22Rv1 (cell line): ENCODE data around the gene ADAP1.

Experiments
- H3K27ac ChIP-seq: fragments of 450-650 bp; 2 replicates; pipeline ENCODE4 v1.5.1; 2017
- ZFX ChIP-seq: fragments of 450-650 bp; IDR thresholded peaks from 2 replicates; pipeline ENCODE4 v1.6.1; 2017; ENCODE audit warnings: antibody characterized with exemption, borderline replicate concordance
- TF ChIP-seq, protein P1 (sequence below): fragments of 450-650 bp; IDR thresholded peaks from 2 replicates; pipeline ENCODE4 v1.5.1; 2017; ENCODE audit warnings: mild to moderate bottlenecking

ADAP1 gene

DNA sequence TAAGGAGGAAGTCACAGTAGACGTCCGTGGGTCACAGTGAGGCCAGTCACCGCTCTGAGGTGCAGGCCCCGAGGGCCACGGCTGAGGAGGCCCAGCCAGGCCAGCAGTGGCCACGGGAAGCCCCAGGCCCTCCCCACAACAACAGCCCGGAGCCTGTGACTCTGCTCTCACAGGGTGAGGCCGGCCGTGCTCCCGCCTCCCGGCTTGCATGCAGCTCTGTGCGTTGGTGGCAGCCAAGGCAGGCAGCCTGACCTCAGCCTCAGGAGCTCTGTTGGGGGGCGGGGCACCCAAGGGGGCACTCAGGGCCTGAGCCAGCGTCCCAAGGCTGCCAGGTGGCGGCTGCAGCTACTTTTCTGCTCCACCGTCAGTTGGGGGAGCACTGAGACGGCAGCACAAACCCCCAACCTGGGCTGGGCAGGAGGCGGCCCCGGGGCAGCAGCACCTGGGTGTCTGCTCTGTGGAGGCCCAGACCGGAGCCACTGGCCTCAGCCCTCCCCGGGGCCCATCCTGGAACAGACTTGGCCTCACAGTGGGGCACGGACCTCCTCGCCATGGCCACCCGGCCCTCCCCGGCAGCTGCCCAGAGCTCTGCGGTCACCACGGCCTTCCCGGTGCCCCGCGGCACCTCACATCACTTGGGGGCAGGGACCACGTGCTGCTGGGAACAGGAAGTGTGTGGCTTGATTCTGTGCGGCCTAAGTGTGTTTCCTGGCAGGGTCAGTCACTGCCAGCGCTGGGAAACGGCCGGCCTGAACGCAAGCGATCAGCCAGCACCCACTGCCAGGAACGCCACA lies 41.8 kb upstream of the ADAP1 start:
- H3K27ac ChIP-seq = no peak overlapping the region
- TF ChIP-seq, protein P1, sequence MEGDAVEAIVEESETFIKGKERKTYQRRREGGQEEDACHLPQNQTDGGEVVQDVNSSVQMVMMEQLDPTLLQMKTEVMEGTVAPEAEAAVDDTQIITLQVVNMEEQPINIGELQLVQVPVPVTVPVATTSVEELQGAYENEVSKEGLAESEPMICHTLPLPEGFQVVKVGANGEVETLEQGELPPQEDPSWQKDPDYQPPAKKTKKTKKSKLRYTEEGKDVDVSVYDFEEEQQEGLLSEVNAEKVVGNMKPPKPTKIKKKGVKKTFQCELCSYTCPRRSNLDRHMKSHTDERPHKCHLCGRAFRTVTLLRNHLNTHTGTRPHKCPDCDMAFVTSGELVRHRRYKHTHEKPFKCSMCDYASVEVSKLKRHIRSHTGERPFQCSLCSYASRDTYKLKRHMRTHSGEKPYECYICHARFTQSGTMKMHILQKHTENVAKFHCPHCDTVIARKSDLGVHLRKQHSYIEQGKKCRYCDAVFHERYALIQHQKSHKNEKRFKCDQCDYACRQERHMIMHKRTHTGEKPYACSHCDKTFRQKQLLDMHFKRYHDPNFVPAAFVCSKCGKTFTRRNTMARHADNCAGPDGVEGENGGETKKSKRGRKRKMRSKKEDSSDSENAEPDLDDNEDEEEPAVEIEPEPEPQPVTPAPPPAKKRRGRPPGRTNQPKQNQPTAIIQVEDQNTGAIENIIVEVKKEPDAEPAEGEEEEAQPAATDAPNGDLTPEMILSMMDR = no peak
- no peak for TF ChIP-seq ZFX

GRCh38 chr7:995571-995970 lies 41.1 kb upstream of the ADAP1 start:
- no peak for TF ChIP-seq ZFX
- TF ChIP-seq, protein P1 = no peak
- no peak overlapping the region for H3K27ac ChIP-seq

DNA sequence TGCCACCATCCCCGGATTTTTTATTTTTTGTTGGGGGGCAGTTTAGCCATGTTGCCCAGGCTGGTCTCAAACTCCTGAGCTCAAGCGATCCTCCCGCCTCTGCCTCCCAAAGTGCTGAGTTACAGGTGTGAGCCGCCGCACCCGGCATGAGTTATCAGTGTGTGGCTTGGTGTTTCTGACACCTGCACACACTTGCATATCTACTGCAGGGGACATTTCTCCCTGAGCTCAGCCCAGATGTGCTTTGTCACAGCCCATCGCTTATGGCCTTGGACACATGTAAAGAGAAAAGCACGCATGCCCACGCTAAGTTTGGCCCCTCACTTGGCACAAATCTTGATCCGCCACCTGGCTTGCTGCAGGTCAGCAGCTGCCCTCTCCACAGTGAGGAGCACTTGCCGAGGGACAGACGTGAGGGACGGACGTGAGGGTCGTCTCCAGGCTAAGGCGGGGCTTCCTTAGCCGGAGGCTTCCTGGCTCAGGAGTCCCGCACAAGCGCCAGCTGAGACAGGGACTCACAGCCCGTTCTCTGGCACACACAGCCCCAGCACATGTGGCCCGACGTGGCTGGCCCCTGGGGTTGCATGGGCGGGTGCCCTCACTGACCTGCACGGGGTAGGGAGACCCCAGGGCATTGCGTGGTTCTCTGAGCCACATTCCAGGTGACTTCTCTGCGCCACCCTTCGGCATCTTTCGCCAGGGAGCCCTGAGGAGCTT lies 40.3 kb upstream of the ADAP1 start:
- H3K27ac ChIP-seq = no peak overlapping the region
- no peak for TF ChIP-seq ZFX
- TF ChIP-seq, protein P1 = no peak

DNA sequence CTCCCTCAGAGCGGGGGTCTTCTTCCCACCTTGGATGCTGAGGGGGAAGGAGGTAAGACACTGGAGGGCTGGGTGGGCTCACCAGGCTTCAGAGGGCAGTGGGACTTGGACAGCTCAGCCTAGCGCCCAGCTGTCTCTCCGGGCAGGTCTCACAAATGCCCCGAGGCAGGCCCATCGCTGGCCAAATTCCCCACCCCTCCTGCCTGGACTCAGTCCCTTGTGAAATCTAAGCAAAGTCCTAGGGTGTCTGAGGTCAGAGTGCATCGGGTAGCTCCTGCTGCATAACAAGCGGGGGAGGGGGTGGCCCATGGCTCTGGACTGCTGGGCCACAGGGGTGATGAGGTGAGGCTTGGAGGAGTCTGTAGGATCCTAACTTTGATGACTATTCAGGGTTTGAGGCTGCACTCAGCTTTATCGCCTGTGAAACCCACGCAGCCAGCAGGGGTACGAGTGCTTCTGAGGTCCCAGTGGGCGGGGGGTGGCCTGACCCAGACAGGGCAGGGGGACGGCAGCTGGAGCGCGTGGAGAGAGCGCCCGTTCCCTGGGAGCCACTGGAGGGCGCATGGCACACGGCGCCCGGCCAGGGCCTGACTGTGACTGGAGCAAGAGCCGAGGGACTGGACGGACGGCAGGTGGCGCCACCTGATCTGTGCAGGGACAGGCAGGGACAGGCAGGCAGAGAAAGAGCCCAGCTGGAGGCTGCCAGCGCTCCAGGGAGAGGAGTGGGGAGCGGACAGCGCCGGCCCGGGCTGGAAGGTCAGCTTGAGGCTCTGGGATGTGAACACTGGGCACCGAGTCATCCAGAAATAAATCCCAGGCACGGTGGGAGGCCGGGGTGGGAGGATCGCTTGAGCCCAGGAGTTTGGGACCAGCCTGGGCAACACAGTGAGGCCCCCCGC lies 38.5 kb upstream of the ADAP1 start:
- no peak overlapping the region for H3K27ac ChIP-seq
- no peak for TF ChIP-seq ZFX
- TF ChIP-seq, protein P1 = peak; percentile 100

GRCh38 chr7:991729-992656 lies 37.5 kb upstream of the ADAP1 start:
- H3K27ac ChIP-seq = no peak overlapping the region
- TF ChIP-seq, protein P1 = no peak
- TF ChIP-seq ZFX = no peak

GRCh38 chr7:990933-991728 lies 36.7 kb upstream of the ADAP1 start:
- H3K27ac ChIP-seq = no peak overlapping the region
- no peak for TF ChIP-seq ZFX
- TF ChIP-seq, protein P1 = no peak
